Nephron progenitor cell (in vitro differentiated cells): ENCODE measurements around the gene ABHD17C.

Source experiments
- DNase-seq: peaks from one replicate; pipeline ENCODE4 v3.0.0; 2021
- H3K27ac Mint-ChIP-seq: 2 replicates; pipeline ENCODE4 v1.8.0; 2021; ENCODE audit warnings: mild to moderate bottlenecking, moderate library complexity, mixed read lengths
- H3K27me3 Mint-ChIP-seq: 2 replicates; pipeline ENCODE4 v1.8.0; 2021; ENCODE audit warnings: mild to moderate bottlenecking, low read depth, mixed read lengths; ENCODE audit not compliant: poor library complexity
- H3K36me3 Mint-ChIP-seq: 2 replicates; pipeline ENCODE4 v1.8.0; 2021; ENCODE audit warnings: low read depth, mixed read lengths
- H3K4me1 Mint-ChIP-seq: 2 replicates; pipeline ENCODE4 v1.8.0; 2021; ENCODE audit warnings: mixed read lengths
- H3K4me3 Mint-ChIP-seq: 2 replicates; pipeline ENCODE4 v1.8.0; 2021; ENCODE audit warnings: mild to moderate bottlenecking, moderate library complexity, mixed read lengths
- H3K9me3 Mint-ChIP-seq: 2 replicates; pipeline ENCODE4 v1.8.0; 2021; ENCODE audit warnings: mild to moderate bottlenecking, moderate library complexity, mixed read lengths
- TF ChIP-seq, protein P1 (sequence below): fragments of 200-600 bp; sonication (generic); IDR thresholded peaks from 2 replicates; pipeline ENCODE4 v1.5.0; 2021; ENCODE audit warnings: antibody characterized with exemption

ABHD17C gene

DNA sequence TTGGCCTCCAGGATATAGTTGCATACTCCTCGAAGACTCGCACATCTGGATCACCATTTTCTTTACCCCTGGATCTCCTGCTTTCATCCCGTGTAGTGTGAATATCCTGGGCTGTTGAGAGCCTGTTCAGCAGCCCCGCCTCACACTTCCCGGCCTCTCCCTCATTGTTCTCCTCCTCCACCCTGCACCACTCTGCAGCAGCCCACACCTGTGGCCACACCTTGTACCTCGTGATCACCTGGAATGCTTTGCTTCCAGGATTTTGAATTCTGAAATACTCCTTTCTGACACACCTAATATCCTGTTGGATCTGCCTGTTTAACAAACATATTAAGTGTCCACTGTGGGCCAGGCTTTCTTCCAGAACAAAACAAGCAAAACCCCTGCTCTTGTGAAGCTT lies 14.4 kb downstream of the ABHD17C start:
- TF ChIP-seq, protein P1, sequence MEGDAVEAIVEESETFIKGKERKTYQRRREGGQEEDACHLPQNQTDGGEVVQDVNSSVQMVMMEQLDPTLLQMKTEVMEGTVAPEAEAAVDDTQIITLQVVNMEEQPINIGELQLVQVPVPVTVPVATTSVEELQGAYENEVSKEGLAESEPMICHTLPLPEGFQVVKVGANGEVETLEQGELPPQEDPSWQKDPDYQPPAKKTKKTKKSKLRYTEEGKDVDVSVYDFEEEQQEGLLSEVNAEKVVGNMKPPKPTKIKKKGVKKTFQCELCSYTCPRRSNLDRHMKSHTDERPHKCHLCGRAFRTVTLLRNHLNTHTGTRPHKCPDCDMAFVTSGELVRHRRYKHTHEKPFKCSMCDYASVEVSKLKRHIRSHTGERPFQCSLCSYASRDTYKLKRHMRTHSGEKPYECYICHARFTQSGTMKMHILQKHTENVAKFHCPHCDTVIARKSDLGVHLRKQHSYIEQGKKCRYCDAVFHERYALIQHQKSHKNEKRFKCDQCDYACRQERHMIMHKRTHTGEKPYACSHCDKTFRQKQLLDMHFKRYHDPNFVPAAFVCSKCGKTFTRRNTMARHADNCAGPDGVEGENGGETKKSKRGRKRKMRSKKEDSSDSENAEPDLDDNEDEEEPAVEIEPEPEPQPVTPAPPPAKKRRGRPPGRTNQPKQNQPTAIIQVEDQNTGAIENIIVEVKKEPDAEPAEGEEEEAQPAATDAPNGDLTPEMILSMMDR: no peak
- peaks cover 4% of the 10 kb centered on the region for H3K36me3 Mint-ChIP-seq
- no peak overlapping the region for H3K27ac Mint-ChIP-seq
- DNase-seq: no peak
- no peaks in the 10 kb centered on the region for H3K27me3 Mint-ChIP-seq
- no peaks in the 10 kb centered on the region for H3K9me3 Mint-ChIP-seq
- H3K4me1 Mint-ChIP-seq: peaks cover 49% of the 10 kb centered on the region
- H3K4me3 Mint-ChIP-seq: no peak overlapping the region

DNA sequence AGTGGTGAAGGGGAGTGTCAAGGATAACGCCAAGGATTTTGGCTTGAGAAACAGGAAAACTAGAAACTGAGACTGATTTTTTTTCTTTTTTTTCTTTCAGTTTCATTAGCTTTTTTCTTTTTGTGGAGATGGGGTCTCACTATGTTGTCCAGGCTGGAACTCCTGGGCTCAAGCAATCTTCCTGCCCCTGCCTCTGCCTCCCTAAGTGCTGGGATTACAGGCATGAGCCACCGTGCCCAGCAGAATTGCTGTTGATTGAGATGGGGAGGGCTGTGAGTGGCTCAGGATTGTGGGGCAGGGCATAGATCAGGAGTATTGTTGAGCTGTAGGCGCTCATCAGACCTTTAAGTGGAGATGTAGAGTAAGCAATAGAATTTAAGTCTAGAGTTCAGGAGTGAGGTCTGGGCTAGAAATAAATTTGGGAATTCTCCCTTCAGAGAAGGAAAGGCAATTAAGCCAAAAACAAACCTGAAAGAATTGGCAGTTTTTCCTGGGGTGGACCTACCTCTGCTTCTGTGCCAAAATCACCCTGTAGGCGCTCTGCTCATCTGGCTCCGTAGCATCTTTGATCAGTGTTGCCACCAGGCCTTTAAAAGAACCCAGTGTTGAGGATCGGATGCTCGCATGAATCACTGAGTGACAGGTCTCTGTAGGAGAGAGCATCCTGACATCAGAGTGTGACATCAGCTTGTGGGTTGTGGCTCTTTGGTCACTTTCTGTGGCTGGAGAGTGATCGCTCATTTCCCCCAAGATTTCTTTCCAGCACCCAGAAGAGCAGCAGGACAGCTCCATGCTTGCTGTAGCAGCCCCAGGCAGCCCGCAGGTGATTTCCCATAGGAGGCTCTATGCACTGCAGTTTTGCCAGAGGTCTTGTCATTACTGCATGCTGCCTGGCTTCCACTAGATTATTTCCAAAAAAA lies 15.8 kb downstream of the ABHD17C start:
- Mint-ChIP-seq H3K27me3 (no peaks in the 10 kb centered on the region), H3K9me3 (no peaks in the 10 kb centered on the region), H3K4me3 (no peak overlapping the region), H3K4me1 (peaks cover 39% of the 10 kb centered on the region), H3K27ac (peak overlapping the region; percentile 60), H3K36me3 (peaks cover 4% of the 10 kb centered on the region)
- DNase-seq: no peak
- TF ChIP-seq, protein P1: no peak

DNA sequence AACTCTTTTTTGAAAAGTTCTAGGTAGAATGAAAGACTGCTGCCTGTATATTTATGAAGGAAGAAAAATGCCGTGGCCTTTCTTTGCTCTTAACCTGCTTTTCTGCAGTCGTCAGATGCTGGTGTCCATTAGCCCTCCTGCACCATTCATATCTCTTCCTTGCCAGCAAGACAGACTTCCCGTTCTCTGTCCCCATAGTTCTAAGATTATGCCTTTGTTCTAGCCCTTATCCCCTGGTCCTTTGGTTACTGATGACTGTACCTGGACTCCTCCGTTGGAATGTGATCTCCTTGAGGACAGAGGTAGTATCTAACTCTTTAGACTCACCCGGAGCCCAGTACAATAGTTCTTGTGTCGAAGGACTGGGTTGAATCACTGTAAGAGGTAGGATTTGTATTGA lies 16.8 kb downstream of the ABHD17C start:
- no peak overlapping the region for H3K27ac Mint-ChIP-seq
- no peak overlapping the region for H3K4me3 Mint-ChIP-seq
- H3K27me3 Mint-ChIP-seq: no peaks in the 10 kb centered on the region
- TF ChIP-seq, protein P1: no peak
- no peaks in the 10 kb centered on the region for H3K9me3 Mint-ChIP-seq
- no peak for DNase-seq
- H3K4me1 Mint-ChIP-seq: peaks cover 36% of the 10 kb centered on the region
- H3K36me3 Mint-ChIP-seq: peaks cover 4% of the 10 kb centered on the region

GRCh38 chr15:80712956-80713355 lies 17.8 kb downstream of the ABHD17C start:
- Mint-ChIP-seq H3K4me3 (no peak overlapping the region), H3K9me3 (no peaks in the 10 kb centered on the region), H3K36me3 (peaks cover 4% of the 10 kb centered on the region), H3K27me3 (no peaks in the 10 kb centered on the region), H3K4me1 (peaks cover 27% of the 10 kb centered on the region), H3K27ac (no peak overlapping the region)
- DNase-seq: no peak
- TF ChIP-seq, protein P1: no peak

DNA sequence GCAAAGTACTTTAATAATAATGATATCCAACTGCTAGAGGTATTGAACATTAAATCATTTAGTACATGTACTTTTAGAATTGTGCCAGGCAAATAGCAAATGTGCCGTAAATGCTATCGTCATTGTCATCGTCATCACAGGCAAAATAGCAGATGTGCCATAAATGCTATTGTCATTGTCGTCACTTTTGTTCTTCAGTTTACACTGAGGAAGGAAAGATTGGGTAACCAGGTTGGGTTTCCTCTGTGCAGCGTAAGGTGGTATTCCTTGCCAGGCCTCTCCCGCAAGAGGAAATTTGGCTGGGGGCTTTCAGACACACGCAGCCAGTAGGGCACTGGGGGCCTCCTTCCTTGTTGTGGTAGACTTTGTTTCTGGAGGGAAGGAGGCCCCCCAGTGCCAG lies 26.4 kb downstream of the ABHD17C start:
- H3K4me1 Mint-ChIP-seq: peaks cover 11% of the 10 kb centered on the region
- H3K4me3 Mint-ChIP-seq: no peak overlapping the region
- TF ChIP-seq, protein P1: no peak
- H3K27ac Mint-ChIP-seq: no peak overlapping the region
- H3K9me3 Mint-ChIP-seq: peaks cover 16% of the 10 kb centered on the region
- DNase-seq: no peak
- peaks cover 41% of the 10 kb centered on the region for H3K36me3 Mint-ChIP-seq
- H3K27me3 Mint-ChIP-seq: peaks cover 2% of the 10 kb centered on the region

GRCh38 chr15:80722811-80723210 lies 27.7 kb downstream of the ABHD17C start:
- TF ChIP-seq, protein P1: no peak
- H3K27ac Mint-ChIP-seq: no peak overlapping the region
- peaks cover 22% of the 10 kb centered on the region for H3K9me3 Mint-ChIP-seq
- H3K4me3 Mint-ChIP-seq: no peak overlapping the region
- no peak for DNase-seq
- H3K27me3 Mint-ChIP-seq: peaks cover 2% of the 10 kb centered on the region
- peaks cover 22% of the 10 kb centered on the region for H3K4me1 Mint-ChIP-seq
- H3K36me3 Mint-ChIP-seq: peaks cover 50% of the 10 kb centered on the region
